Stimulated activated effector memory CD8-positive, alpha-beta T cell treated with anti-CD3 and anti-CD28 coated beads, Interleukin-12 subunit alpha, Interleukin-12 subunit beta, amount 100 ng/mL, for 72 hours (primary cell): ENCODE measurements around the gene VEPH1.
A peak's percentile ranks its signal among the peaks of the same experiment; 100 is the strongest.

Experiments
- ATAC-seq: fragments of 150-1000 bp; cut with Tn5 transposase; 2 replicates; pipeline ENCODE4 v1.10.0; 2021
- DNase-seq, 2 donors: peaks; one replicate each; pipeline ENCODE4 v3.0.0; 2021 to 2022; ENCODE audit warnings: low spot score in 2 of 2
- H3K27ac Mint-ChIP-seq: one replicate; pipeline ENCODE4 v1.8.0; 2022; ENCODE audit warnings: mild to moderate bottlenecking, mixed read lengths
- H3K36me3 Mint-ChIP-seq: one replicate; pipeline ENCODE4 v1.8.0; 2022; ENCODE audit warnings: mild to moderate bottlenecking, mixed read lengths
- H3K4me1 Mint-ChIP-seq: one replicate; pipeline ENCODE4 v1.8.0; 2022; ENCODE audit warnings: mixed read lengths
- H3K4me3 Mint-ChIP-seq: one replicate; pipeline ENCODE4 v1.8.0; 2022; ENCODE audit warnings: mild to moderate bottlenecking, mixed read lengths
- H3K9me3 Mint-ChIP-seq: one replicate; pipeline ENCODE4 v1.8.0; 2022; ENCODE audit warnings: mixed read lengths

VEPH1 gene

DNA sequence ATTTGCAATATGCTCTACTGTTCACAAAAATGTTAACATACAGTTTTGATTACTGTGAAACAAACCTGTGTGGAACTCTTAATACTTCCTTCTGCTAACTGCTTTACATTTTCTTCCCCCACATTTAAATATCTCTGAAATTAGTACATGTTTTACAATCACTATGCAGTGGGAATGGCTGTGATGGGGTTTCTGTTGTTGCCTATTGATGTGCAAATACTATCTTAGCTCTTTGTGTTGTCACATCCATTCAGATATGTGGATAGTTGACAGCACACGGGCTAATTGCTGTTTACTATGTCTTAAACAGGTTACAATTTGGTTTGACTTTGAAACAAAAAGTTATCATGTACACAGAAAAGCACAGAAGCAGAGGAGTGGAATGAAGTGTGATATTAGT is 247.4 kb downstream of the VEPH1 start:
- H3K27ac Mint-ChIP-seq = no peak overlapping the region
- no peak overlapping the region for H3K4me3 Mint-ChIP-seq
- ATAC-seq (no peak), DNase-seq (no peak)
- H3K36me3 Mint-ChIP-seq = no peaks in the 10 kb centered on the region
- H3K4me1 Mint-ChIP-seq = no peaks in the 10 kb centered on the region
- H3K9me3 Mint-ChIP-seq = no peaks in the 10 kb centered on the region

DNA sequence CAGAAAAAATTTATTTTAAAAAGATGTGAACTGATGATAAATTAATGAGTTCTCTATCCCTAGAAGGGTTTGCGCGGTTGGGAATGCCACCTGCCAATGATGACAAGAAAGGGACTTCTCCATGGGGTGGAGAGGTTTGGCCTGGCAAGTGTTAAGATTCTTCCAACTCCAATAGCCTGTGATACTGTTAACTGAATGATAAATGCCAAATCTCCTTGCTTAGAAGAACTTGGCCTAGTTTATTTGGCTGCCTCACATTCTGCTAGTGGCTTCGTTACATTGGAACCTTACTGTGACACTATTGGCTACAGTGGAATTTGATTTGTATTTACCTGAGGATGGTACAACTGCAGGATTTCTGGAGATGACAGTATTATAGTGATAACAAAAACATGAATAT is 251.5 kb downstream of the VEPH1 start:
- Mint-ChIP-seq H3K36me3 (no peaks in the 10 kb centered on the region), H3K9me3 (no peaks in the 10 kb centered on the region), H3K27ac (no peak overlapping the region), H3K4me1 (no peaks in the 10 kb centered on the region), H3K4me3 (no peak overlapping the region)
- no peak for DNase-seq
- ATAC-seq = no peak

DNA sequence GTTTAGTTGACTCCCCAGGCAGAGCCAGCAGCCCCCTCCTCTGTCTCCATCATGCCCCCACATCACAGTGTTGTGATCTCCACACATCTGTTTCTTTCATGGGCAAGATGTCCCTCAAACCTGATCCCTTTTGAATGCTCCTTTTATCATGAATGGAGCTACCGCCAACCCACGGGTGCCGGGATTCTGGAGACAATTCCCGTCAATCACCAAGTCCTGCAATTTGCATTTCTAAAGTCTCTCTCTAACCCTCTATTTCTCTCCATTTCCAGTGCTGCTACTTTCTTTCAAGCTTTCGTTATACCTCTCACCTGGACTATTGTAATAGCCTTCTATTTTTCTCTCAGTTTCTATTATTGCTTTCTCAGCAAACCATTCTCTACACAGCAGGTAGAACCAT is 253.6 kb downstream of the VEPH1 start:
- no peak overlapping the region for H3K4me3 Mint-ChIP-seq
- no peaks in the 10 kb centered on the region for H3K9me3 Mint-ChIP-seq
- no peak for DNase-seq
- no peak overlapping the region for H3K27ac Mint-ChIP-seq
- no peaks in the 10 kb centered on the region for H3K36me3 Mint-ChIP-seq
- no peaks in the 10 kb centered on the region for H3K4me1 Mint-ChIP-seq
- no peak for ATAC-seq

DNA sequence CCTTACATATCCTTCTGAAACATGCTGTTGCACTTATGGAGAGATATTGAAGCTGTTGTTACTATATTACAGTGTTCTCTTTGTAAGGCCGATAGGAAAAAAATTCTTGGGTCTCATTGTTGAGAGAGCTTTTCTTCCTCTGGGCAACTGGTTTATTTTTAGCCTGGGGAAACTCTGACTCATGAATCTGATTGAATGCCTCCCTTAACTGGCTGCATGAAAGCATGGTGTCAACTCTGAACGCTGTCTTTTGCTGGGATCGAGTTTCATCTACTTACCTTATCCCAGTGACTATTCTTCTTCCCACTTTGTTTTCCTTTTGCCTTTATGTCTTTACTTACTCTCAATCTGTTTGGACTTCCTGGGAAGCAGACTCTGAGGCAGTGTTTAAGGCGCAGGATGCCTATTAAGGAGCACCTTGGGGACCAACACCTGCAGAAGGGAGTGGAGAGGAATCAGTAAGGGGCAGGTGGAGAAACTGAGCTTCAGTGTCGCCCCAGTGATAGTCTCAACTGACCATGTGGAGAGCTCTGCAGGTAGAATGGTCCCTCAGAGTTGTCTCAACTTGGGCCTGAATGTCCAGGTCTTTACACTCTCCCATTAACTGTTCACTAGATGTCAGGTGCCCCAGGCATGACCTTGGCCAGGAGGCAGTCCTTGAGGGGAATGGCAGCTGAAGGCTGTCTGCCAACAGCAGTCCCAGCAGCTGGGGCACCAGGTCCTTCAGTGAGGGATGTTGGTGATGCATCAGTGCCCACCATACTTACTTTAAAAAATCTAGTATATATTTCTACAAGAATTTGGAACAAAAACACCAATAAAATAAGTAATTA is 254.4 kb downstream of the VEPH1 start:
- H3K4me3 Mint-ChIP-seq = no peak overlapping the region
- no peak for DNase-seq
- no peaks in the 10 kb centered on the region for H3K36me3 Mint-ChIP-seq
- H3K4me1 Mint-ChIP-seq = no peaks in the 10 kb centered on the region
- no peak overlapping the region for H3K27ac Mint-ChIP-seq
- no peak for ATAC-seq
- H3K9me3 Mint-ChIP-seq = no peaks in the 10 kb centered on the region

DNA sequence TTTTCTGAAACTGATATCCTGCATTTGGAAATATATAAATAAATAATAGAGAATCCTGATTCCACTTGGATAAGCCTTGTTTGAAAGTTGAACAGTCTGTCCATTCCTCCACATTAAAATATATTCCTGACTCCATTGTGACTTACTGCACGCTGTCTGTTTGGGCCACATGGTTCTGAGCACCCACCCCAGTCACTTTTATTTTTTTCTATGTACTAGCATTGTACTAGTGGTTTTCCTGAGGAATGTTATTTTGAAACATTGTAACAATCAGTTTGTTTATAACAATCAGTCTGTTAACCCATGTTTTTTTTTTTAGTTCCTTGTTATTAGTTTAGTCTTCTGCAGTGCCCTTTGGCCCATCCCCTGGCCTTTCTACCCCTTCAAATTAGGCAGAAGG is 255.8 kb downstream of the VEPH1 start:
- H3K27ac Mint-ChIP-seq = no peak overlapping the region
- no peak for ATAC-seq
- no peaks in the 10 kb centered on the region for H3K36me3 Mint-ChIP-seq
- no peak for DNase-seq
- no peaks in the 10 kb centered on the region for H3K9me3 Mint-ChIP-seq
- no peaks in the 10 kb centered on the region for H3K4me1 Mint-ChIP-seq
- H3K4me3 Mint-ChIP-seq = no peak overlapping the region

DNA sequence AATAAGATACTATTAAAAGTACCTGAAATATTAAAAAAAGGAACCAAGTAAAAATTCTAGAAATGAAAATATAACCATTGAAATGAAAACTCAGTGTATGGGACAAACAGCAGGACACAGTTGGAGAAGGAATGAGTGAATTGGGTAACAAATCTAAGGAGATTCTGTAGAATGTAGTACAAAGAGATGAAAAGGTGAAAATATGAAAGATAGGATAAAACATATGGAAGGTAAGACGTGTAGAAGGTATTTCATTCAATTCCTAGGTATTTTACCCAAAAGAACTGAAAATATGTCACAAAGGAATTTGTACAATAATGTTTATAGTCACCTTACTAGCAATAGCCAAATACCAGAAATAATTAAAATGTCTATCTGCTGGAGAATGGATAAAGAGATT is 260.4 kb downstream of the VEPH1 start:
- H3K36me3 Mint-ChIP-seq = no peaks in the 10 kb centered on the region
- DNase-seq (no peak), ATAC-seq (no peak)
- H3K4me1 Mint-ChIP-seq = peaks cover 6% of the 10 kb centered on the region
- no peak overlapping the region for H3K4me3 Mint-ChIP-seq
- H3K9me3 Mint-ChIP-seq = no peaks in the 10 kb centered on the region
- H3K27ac Mint-ChIP-seq = no peak overlapping the region

DNA sequence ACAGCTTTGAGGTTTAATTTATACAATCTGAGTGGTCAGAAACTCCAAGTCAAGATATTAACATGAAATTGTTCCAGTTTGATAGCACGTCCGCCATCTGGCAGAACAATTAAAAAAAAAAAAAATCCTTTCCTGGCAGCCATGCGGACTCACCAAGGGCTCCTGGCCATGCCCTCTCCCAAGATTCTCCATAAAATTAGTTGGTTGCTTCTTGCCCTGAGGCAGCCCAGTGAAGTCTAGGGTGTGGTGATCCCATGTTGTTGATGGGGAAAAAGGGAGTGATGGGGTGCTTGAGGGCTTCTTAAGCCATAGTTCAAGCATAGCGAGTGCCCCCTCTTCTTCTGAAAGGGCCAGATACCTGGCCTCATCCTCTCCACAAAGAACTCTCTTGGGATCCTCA is 261.6 kb downstream of the VEPH1 start:
- peaks cover 6% of the 10 kb centered on the region for H3K4me1 Mint-ChIP-seq
- no peak for DNase-seq
- no peak for ATAC-seq
- no peaks in the 10 kb centered on the region for H3K9me3 Mint-ChIP-seq
- no peak overlapping the region for H3K27ac Mint-ChIP-seq
- H3K4me3 Mint-ChIP-seq = no peak overlapping the region
- no peaks in the 10 kb centered on the region for H3K36me3 Mint-ChIP-seq

DNA sequence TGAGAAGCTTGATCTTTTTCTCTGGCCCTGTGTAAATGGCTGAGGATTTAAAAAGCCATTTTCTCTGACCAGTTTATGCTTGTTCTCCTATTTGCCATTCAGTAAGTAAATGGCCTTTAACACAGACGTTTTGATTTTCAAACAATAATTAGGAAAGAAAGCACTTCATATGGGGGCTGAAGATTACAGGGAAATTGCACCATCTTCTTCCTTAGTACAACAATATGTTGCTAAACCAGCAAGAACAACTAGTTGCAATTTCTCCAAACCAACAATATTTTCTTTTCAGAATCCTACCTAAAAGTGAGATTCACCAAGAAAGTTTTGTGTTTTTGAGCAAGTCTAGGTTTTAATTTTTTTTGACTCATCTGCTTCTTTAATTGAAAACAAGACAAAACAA is 262.8 kb downstream of the VEPH1 start:
- Mint-ChIP-seq H3K27ac (no peak overlapping the region), H3K9me3 (no peaks in the 10 kb centered on the region), H3K36me3 (no peaks in the 10 kb centered on the region), H3K4me1 (peaks cover 6% of the 10 kb centered on the region), H3K4me3 (no peak overlapping the region)
- ATAC-seq (no peak), DNase-seq (no peak)

DNA sequence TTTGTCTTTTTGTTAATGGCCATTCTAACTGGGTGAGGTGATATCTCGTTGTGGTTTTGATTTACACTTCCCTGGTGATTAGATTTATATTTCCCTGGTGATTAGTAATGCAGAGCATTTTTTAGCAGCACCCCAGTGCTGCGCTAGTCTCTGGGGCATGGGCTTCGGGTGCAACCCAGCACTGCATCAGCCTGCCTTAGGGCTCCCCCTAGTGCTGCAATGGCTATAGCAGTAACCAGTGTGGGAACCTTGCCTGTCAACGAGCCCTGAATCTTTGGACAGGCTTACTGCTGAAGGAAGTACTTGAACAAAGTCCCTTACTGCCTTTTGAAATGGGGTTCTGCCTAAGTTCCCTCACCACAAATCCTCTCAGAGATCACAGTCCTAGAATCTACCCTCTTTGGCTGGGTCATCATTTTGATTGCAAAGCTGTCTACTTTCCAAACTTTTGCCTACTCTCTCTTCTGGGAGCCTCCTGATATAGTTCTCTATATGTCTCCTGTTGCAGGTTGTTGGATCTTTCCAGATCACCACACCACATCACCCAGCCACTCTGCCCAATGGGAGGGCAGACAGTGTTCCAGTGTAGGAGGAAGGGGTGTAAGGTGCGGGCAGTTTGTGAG is 264.0 kb downstream of the VEPH1 start:
- peaks cover 6% of the 10 kb centered on the region for H3K4me1 Mint-ChIP-seq
- no peak overlapping the region for H3K27ac Mint-ChIP-seq
- H3K36me3 Mint-ChIP-seq = no peaks in the 10 kb centered on the region
- H3K9me3 Mint-ChIP-seq = no peaks in the 10 kb centered on the region
- DNase-seq = peak; percentile 57 to 86
- no peak overlapping the region for H3K4me3 Mint-ChIP-seq
- peak; percentile 100 for ATAC-seq

DNA sequence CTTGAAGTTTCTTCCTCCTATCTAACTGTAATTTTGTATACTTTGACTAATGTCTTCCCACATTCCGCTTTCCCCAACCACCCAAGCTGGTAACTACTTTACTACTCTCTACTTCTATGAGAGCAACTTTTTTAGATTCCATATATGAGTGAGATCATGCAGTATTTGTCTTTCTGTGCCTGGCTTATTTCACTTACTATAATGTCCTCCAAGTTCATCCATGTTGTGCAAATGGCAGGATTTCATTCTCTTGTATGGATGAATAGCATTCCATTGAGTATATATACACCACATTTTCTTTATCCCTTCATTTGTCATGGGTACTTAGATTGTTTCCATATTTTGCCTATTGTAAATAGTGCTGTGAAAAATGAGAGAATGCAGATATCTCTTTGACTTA is 264.8 kb downstream of the VEPH1 start:
- no peak for ATAC-seq
- H3K36me3 Mint-ChIP-seq = no peaks in the 10 kb centered on the region
- DNase-seq = no peak

DNA sequence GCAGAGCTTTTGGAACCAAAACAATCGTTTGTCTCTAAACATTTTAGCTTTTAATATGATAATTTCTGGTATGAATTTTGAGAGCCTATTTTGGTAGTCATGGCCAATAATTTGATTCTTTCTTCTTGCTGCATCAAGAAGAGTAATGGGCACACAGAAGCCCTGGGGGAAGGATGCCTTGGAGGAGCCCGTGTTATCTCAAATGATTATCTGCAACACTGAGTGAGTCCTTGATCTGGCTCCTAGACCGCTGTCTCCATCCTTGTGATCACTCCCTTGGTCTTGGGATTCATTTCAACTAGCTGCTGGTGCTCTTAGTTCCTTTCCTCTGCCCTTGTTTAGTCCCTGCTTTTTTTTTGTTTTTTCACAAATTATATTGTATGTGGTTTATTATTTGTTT is 265.3 kb downstream of the VEPH1 start:
- peaks cover 6% of the 10 kb centered on the region for H3K4me1 Mint-ChIP-seq
- ATAC-seq = no peak
- H3K9me3 Mint-ChIP-seq = no peaks in the 10 kb centered on the region
- H3K36me3 Mint-ChIP-seq = no peaks in the 10 kb centered on the region
- no peak for DNase-seq
- no peak overlapping the region for H3K27ac Mint-ChIP-seq
- H3K4me3 Mint-ChIP-seq = no peak overlapping the region

More for the DNA sequence above, 264.8 kb downstream of the VEPH1 start:
- H3K4me3 Mint-ChIP-seq = no peak overlapping the region
- no peak overlapping the region for H3K27ac Mint-ChIP-seq
- H3K9me3 Mint-ChIP-seq = no peaks in the 10 kb centered on the region
- peaks cover 6% of the 10 kb centered on the region for H3K4me1 Mint-ChIP-seq

DNA sequence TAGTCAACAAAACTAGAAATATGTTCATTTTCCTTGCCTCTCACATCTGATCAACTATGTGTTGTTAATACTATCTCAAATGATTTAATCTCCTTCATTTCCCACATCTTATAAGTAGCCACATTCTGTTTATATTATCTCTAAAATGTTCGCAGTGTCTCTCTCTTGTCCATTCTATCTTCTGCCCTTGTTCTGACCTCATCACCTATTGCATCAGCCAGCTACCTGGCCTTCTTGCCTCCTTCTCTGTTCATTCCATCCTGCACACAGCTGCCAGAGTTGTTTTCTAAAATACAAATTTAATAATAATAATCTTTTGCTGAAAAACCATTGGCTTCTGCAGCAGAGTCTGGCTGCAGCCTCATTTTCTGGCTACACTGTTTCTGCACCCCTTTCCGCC is 267.9 kb downstream of the VEPH1 start:
- Mint-ChIP-seq H3K36me3 (no peaks in the 10 kb centered on the region), H3K27ac (no peak overlapping the region), H3K4me3 (no peak overlapping the region), H3K9me3 (no peaks in the 10 kb centered on the region), H3K4me1 (peaks cover 6% of the 10 kb centered on the region)
- ATAC-seq (no peak), DNase-seq (no peak)

DNA sequence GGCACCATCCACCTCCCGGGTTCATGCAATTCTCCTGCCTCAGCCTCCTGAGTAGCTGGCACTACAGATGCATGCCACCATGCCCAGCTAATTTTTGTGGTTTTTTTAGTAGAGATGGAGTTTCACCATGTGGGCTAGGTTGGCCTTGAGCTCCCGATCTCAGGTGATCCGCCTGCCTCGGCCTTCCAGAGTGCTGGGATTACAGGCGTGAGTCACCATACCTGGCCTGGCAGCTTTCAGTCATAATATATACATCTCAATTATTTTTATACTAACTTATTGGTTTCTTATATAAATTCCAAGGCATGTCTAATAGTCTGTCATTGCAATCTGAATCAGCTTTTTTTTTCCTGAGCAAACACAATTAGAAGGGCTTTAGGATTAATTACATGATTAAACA is 269.3 kb downstream of the VEPH1 start:
- Mint-ChIP-seq H3K4me3 (no peak overlapping the region), H3K27ac (no peak overlapping the region), H3K9me3 (no peaks in the 10 kb centered on the region), H3K36me3 (no peaks in the 10 kb centered on the region), H3K4me1 (peaks cover 2% of the 10 kb centered on the region)
- ATAC-seq (no peak), DNase-seq (no peak)

DNA sequence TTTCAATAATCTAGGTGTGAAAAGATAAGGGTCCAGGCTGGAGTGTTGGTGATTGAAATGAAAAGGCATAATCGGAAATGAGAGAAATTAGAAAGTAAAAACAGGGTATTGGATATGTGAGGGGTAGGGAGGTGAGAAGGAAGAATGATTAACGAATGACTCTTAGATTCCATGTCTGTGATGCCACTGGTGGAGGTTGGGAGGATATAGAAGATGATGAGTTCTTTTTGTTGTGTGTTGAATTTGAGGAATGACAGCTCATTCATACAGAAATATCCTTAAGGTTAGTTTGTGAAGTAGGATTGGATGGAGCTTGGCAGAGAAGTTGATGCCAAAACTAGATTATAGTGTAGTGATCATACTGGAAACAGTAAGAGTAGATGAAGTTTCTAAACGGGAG is 271.1 kb downstream of the VEPH1 start:
- Mint-ChIP-seq H3K4me1 (no peaks in the 10 kb centered on the region), H3K36me3 (no peaks in the 10 kb centered on the region), H3K4me3 (no peak overlapping the region), H3K9me3 (no peaks in the 10 kb centered on the region), H3K27ac (no peak overlapping the region)
- no peak for DNase-seq
- ATAC-seq = no peak

DNA sequence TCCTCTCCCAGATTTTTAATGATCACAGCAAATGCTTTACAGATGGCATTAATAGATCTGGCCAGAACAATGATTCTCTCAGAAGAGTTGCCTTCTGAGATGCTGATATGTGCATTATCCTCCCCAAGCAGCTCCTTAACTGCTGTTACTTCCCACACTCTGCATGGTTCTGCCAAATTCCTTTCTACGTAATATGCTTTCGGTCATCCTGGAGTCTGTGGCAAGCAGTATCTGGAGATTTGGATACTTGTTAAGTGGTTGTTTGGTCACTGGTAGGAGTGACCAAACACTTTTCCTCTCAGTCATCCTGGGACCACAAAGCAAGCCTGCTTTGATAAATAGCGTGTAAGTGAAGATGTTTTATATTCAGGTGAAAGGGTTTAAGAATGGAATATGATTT is 272.1 kb downstream of the VEPH1 start:
- DNase-seq (no peak), ATAC-seq (no peak)
- H3K4me1 Mint-ChIP-seq = peaks cover 2% of the 10 kb centered on the region
- no peaks in the 10 kb centered on the region for H3K36me3 Mint-ChIP-seq
- no peak overlapping the region for H3K27ac Mint-ChIP-seq
- no peaks in the 10 kb centered on the region for H3K9me3 Mint-ChIP-seq
- H3K4me3 Mint-ChIP-seq = no peak overlapping the region

DNA sequence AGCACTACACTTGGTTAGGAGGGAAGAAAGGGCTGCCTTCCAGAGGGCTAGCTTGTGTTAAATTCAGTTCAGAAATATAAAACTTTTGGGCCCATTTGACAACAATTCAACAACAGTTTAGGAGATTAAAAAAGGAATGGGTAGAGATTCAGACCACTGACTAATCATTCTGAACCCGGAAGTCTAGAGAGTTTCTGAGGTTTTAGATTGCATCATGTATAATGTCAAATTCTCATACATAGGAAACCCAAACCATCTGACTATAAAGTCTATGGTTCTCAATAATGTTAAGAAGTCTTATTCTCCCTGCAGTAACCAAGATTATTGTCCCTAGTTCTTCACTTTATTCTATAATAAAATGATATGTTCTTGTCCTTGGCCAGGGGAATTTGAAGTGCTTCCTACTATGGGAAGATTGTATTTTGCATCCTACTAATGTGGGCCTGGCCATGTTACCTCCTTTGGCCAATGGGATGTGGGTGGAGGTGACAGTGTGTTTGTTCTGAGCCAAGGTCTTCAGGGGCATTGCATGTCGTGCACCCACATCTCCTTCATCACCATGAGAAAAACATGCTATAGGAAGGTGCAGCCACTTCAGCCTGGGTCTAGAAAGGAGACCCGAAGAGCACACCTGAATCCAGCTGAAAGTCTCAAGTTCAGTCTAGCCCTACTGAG is 276.9 kb downstream of the VEPH1 start:
- peaks cover 14% of the 10 kb centered on the region for H3K4me1 Mint-ChIP-seq
- no peaks in the 10 kb centered on the region for H3K36me3 Mint-ChIP-seq
- H3K27ac Mint-ChIP-seq = peak overlapping the region; percentile 29
- ATAC-seq = peak; percentile 94
- no peak for DNase-seq
- no peak overlapping the region for H3K4me3 Mint-ChIP-seq
- no peaks in the 10 kb centered on the region for H3K9me3 Mint-ChIP-seq
